Immature natural killer cell (primary cell): ENCODE results near the gene BEST1. TPM values are rescaled to one million over a fixed set of nuclear protein-coding genes. Genes with fewer than 3 reads are reported as not detected.

Source experiments
- DNase-seq, 3 donors: peaks; one replicate each; pipeline ENCODE4 v3.0.0; 2022; ENCODE audit warnings: mixed read lengths in 1 of 3
- H3K27ac Mint-ChIP-seq, 6 donors: one replicate each; pipeline ENCODE4 v1.8.0; 2020; ENCODE audit warnings: mixed read lengths in 6 of 6, mild to moderate bottlenecking in 5 of 6, inconsistent platforms in 4 of 6, moderate library complexity in 3 of 6
- H3K27me3 Mint-ChIP-seq, 3 donors: one replicate each; pipeline ENCODE4 v1.8.0; 2020 to 2021; ENCODE audit warnings: low read depth in 3 of 3, mild to moderate bottlenecking in 3 of 3, mixed read lengths in 3 of 3, moderate library complexity in 3 of 3, inconsistent platforms in 1 of 3
- H3K36me3 Mint-ChIP-seq, 3 donors: one replicate each; pipeline ENCODE4 v1.8.0; 2020; ENCODE audit warnings: mixed read lengths in 3 of 3, inconsistent platforms in 2 of 3, mild to moderate bottlenecking in 2 of 3
- H3K4me1 Mint-ChIP-seq, 2 donors: one replicate each; pipeline ENCODE4 v1.8.0; 2020; ENCODE audit warnings: inconsistent platforms in 2 of 2, mild to moderate bottlenecking in 2 of 2, mixed read lengths in 2 of 2, moderate library complexity in 1 of 2
- H3K4me3 Mint-ChIP-seq, 5 donors: one replicate each; pipeline ENCODE4 v1.8.0; 2020; ENCODE audit warnings: mild to moderate bottlenecking in 5 of 5, mixed read lengths in 5 of 5, inconsistent platforms in 3 of 5, moderate library complexity in 3 of 5
- H3K9me3 Mint-ChIP-seq, 6 donors: one replicate each; pipeline ENCODE4 v1.8.0; 2020; ENCODE audit warnings: mild to moderate bottlenecking in 6 of 6, mixed read lengths in 6 of 6, inconsistent platforms in 4 of 6, moderate library complexity in 3 of 6
- polyA plus RNA-seq, 3 donors: library from polyadenylated mRNA; unstranded; fragments of 300-500 nt; fragmentation: Illumina TruSeq; gene quantifications; one replicate each; pipeline ENCODE4 v1.2.3, GENCODE V29; 2021

Gene BEST1
- polyA plus RNA-seq, 3 donors from 2014 or later: 0.64 to 1.1 (median 1.0) TPM

DNA sequence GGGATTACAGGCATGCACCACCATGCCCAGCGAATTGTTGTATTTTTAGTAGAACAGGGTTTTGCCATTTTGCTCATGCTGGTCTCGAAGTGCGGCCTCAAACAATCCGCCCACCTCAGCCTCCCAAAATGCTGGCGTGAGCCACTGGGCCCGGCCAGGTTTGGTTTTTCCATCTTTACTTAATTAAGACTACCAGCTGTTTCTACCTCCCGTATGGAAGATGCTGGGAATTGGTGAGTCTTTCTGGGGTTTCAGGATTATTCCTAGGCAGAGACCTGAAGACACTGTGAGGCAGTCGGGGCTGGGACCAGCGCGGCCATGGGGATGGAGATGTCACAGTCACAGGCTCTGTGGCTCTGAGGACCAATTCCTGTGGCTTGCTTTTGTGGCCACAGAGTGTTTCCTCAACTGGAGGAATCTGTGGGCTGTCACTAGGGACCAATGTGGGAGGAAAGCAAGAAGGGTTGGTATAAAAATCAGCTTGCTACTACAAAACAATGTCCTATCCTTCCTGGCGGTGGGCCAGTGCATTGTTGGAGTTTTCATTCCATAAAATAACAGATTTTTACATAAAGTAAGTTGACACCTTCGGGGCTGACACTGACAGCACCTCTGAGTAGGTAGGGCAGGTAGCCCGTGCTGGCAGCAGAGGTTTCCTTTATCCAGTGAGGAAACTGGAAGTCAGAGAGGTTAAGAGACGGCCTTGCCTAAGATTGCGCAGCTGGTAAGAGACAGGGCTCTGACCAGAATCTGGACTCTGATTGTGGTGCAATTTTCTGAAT is 25.7 kb downstream of the BEST1 start:
- Mint-ChIP-seq H3K9me3 (no peaks in the 10 kb centered on the region), H3K27me3 (peaks cover 0 to 6% (median 4%) of the 10 kb centered on the region in 3 donors), H3K36me3 (no peaks in the 10 kb centered on the region), H3K4me3 (no peak overlapping the region), H3K27ac (peak overlapping the region in 2 of 6 donors; percentile 9 to 30), H3K4me1 (no peaks in the 10 kb centered on the region)
- DNase-seq: no peak

DNA sequence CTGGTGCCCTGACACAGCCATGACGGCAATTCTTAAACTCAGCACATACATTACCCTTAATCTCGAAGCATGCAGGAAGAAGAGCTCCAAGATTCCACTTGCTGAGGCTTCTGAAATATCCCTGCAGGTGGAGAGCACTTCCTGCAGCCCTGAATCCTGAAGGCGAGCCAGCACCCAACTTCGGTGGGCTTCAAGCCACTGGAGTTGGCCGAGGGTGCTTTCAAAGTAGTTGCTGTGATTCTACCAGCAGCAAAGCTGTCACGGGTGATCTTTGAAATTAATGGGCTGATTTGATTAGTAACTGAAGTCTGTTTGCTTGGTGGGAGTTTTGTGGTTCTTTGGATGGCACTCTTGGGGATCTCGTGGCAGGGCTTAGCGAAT is 26.3 kb downstream of the BEST1 start:
- Mint-ChIP-seq H3K9me3 (no peaks in the 10 kb centered on the region), H3K27ac (peak overlapping the region in 2 of 6 donors; percentile 18 to 30), H3K4me1 (no peaks in the 10 kb centered on the region), H3K4me3 (no peak overlapping the region), H3K36me3 (no peaks in the 10 kb centered on the region), H3K27me3 (peaks cover 0 to 4% (median 4%) of the 10 kb centered on the region in 3 donors)
- DNase-seq: no peak

DNA sequence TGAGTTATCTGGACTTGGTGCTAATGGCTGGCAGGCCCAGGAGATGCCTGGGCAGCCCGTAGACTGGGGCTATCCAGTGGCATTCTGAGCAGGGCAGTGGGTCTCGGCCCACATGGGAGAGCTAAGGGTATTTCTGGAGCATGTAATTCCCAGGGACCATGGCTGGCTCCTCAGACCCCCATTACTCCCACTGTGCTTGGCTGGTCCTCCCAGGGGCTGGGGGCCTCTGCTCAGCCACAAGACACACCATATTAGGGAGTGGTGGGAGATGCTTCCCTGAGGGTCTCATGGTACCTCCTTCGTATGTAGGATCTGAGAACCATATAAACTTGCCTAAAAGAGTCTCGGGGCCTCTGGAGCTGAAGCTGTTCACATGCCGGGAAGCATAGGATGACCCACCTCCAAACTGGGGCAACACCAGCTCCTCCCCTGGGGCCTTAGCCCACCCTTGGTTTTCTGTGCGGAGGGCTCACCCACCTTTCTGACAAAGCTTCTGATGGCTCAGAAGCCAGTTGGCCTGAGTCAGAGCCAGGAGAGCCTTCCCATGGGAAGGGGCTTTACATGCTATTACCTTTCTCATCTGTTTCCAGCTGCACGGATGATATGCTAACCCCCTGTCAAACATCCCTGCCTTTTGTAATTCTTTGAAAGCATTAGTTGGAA is 26.8 kb downstream of the BEST1 start:
- no peak for DNase-seq
- Mint-ChIP-seq H3K4me1 (no peaks in the 10 kb centered on the region), H3K27me3 (peaks cover 0 to 4% (median 4%) of the 10 kb centered on the region in 3 donors), H3K27ac (peak overlapping the region in 1 of 6 donors; percentile 18), H3K4me3 (no peak overlapping the region), H3K9me3 (no peaks in the 10 kb centered on the region), H3K36me3 (no peaks in the 10 kb centered on the region)

DNA sequence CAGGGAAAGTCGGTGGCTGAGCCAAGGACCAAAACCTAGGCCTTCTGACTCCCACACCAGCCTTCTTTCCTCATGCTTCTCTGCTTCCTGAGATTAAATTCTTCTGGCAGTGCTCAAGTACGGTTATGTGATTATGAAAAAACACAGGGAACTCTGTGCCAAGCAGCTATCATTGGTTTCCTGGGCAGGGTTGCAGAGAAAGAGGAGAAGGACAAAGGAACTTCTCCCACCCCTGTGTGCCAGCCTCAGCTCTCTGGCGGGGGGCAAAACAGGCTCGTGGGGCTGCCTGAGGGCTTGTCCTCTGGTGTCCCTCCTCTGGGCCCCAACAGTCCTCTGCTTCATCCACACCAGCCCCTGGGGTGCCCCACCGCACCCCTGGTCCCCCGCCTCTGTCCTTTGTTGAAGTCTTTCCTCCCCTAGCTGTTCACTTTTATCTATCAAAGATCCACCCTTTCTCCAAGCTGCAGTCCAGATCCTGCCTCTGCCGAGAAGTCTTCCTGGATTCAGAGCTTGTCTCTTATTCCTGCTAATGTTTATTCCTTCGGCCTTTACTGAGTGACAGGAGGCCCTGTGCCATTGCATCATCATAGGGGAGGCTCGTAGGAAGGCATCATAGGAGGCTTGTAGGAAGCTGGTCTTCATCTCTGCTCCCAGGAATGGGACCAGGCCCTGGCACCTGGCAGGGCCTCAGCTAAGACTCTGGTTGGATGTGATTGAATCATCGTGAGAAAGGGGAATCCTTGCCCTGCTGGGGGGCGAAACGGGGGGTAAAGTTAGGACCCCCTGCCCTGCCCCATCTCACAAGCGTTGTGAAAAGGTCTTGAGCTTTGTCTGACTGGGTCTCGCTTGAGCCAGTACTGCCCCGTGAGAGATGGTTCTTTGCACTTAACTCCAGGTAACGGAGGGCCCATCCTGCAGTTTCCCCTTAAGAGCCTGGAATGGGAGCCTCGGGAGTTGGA is 28.8 kb downstream of the BEST1 start:
- Mint-ChIP-seq H3K27me3 (peaks cover 1 to 4% (median 2%) of the 10 kb centered on the region in 3 donors), H3K27ac (peak overlapping the region in 3 of 6 donors; percentile 18 to 66 (median 59)), H3K9me3 (peaks cover 0 to 2% (median 0%) of the 10 kb centered on the region in 6 donors), H3K4me1 (no peaks in the 10 kb centered on the region), H3K36me3 (peaks cover 0 to 3% (median 0%) of the 10 kb centered on the region in 3 donors), H3K4me3 (no peak overlapping the region)
- no peak for DNase-seq

DNA sequence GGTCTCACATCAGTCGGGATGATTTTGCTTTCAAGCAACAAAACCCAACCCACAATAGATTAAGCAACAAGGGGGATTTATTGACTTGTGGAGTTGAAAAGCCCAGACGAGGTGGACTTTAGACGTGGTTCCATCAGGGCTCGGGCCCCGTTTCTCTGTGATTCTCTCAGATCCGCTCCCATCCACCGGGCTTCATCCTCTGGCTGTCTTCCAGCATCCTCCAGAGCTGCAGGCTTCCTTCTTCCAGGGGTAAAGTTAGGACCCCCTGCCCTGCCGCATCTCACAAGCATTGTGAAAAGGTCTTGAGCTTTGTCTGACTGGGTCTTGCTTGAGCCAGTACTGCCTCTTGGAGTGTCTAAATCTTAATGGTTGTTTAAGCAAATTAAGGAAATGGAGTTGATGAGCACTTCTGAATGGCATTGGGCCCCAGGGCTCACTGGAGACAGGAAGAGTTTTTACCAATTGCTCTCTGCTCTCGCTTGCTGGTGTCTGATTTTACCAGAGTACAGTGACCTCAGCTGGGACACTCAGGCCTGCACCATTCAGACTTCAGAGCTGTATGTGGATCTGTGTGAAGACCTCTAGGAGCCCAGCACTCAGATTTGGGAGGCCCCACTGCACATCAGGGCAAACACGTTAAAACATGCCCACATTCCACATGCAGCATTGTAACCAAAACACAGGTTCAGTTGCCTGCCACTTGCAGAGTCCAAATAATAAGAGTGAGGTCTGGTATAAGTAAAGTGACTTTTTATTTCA is 30.8 kb downstream of the BEST1 start:
- H3K27ac Mint-ChIP-seq: peak overlapping the region in 1 of 6 donors; percentile 70

GRCh38 chr11:61983419-61983818 is 33.3 kb downstream of the BEST1 start:
- H3K4me3 Mint-ChIP-seq: no peak overlapping the region
- H3K4me1 Mint-ChIP-seq: no peaks in the 10 kb centered on the region
- H3K9me3 Mint-ChIP-seq: peaks cover 0 to 13% (median 8%) of the 10 kb centered on the region in 6 donors
- no peak for DNase-seq
- H3K27me3 Mint-ChIP-seq: peaks cover 1 to 10% (median 8%) of the 10 kb centered on the region in 3 donors
- peaks cover 0 to 22% (median 4%) of the 10 kb centered on the region in 3 donors for H3K36me3 Mint-ChIP-seq
- no peak overlapping the region for H3K27ac Mint-ChIP-seq

More for the DNA sequence above, 30.8 kb downstream of the BEST1 start:
- peaks cover 1 to 6% (median 2%) of the 10 kb centered on the region in 3 donors for H3K27me3 Mint-ChIP-seq
- no peak overlapping the region for H3K4me3 Mint-ChIP-seq
- no peaks in the 10 kb centered on the region for H3K4me1 Mint-ChIP-seq
- H3K36me3 Mint-ChIP-seq: peaks cover 0 to 7% (median 0%) of the 10 kb centered on the region in 3 donors
- H3K9me3 Mint-ChIP-seq: peaks cover 0 to 5% (median 0%) of the 10 kb centered on the region in 6 donors
- DNase-seq: no peak

DNA sequence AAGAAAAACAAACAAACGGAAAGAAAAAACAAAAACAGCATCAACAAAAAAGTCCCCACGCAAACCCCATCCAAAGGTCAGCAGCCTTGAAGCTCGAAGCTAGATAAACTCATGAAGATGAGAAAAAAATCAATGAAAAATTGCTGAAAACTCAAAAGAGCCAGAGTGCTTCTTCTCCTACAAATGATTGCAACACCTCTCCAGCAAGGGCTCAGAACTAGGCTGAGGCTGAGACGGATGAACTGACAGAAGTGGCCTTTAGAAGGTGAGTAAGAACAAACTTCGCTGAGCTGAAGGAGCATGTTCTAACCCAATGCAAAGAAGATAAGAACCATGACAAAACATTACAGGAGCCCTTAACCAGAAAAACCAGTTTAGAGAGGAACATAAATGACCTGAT is 35.7 kb downstream of the BEST1 start:
- Mint-ChIP-seq H3K36me3 (peaks cover 0 to 22% (median 4%) of the 10 kb centered on the region in 3 donors), H3K27me3 (peaks cover 1 to 16% (median 11%) of the 10 kb centered on the region in 3 donors), H3K27ac (no peak overlapping the region), H3K4me1 (no peaks in the 10 kb centered on the region), H3K9me3 (peaks cover 0 to 19% (median 8%) of the 10 kb centered on the region in 6 donors), H3K4me3 (no peak overlapping the region)
- DNase-seq: no peak

DNA sequence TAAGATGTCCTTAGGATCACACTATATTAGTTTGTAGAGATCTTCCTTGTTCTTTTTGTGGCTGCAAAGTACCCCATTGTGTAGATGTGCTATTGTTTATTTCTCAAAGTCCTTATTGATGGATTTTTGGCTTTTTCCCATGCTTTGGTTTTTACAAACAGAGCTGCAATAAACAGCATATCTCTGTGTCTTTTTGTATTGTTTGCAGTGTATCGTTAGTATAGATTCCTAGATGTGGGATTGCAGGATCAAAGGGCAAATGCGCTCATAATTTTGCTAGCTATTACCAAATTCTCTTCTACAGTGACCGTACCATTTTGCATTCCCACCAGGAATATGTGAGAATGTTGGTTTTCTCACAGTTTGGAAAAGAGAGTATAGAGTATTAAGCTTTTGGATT is 44.8 kb downstream of the BEST1 start:
- Mint-ChIP-seq H3K9me3 (peaks cover 0 to 9% (median 6%) of the 10 kb centered on the region in 6 donors), H3K27ac (no peak overlapping the region), H3K4me1 (no peaks in the 10 kb centered on the region), H3K27me3 (peaks cover 0 to 3% (median 2%) of the 10 kb centered on the region in 3 donors), H3K4me3 (no peak overlapping the region), H3K36me3 (peaks cover 7 to 14% (median 13%) of the 10 kb centered on the region in 3 donors)
- no peak for DNase-seq

DNA sequence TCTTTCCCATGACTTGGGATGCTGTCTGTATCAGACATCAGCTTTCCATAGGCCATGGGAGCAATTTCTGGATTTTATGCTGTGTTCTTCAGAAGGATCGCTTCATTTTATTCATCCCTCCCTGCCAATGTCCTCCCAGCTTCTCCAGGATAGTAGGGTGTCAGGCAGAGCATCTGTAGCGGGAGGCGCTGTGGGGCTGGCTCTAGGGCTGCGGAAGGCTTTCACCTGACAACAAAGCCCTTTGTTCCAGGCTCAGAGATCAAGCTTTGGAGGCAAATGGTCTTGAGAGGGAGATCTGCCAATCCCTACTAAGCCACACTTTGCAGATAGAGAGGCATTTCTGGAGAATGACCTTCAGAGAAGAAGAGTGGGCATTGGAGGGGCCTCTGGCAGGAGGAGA is 46.8 kb downstream of the BEST1 start:
- Mint-ChIP-seq H3K27ac (no peak overlapping the region), H3K9me3 (peaks cover 0 to 9% (median 7%) of the 10 kb centered on the region in 6 donors), H3K4me3 (no peak overlapping the region), H3K4me1 (no peaks in the 10 kb centered on the region), H3K27me3 (peaks cover 0 to 3% (median 2%) of the 10 kb centered on the region in 3 donors), H3K36me3 (peaks cover 7 to 14% (median 13%) of the 10 kb centered on the region in 3 donors)
- no peak for DNase-seq

- Mint-ChIP-seq H3K4me3 (no peak overlapping the region), H3K4me1 (no peaks in the 10 kb centered on the region), H3K27me3 (peaks cover 0 to 3% (median 2%) of the 10 kb centered on the region in 3 donors), H3K27ac (peak overlapping the region in 2 of 6 donors; percentile 50 to 80), H3K9me3 (peaks cover 0 to 9% (median 7%) of the 10 kb centered on the region in 6 donors), H3K36me3 (peaks cover 7 to 14% (median 13%) of the 10 kb centered on the region in 3 donors)
- DNase-seq: no peak
Observed at GRCh38 chr11:61999141-61999975, 49.2 kb downstream of the BEST1 start.

GRCh38 chr11:62000539-62001446 is 50.6 kb downstream of the BEST1 start:
- H3K36me3 Mint-ChIP-seq: peaks cover 7 to 14% (median 13%) of the 10 kb centered on the region in 3 donors
- H3K9me3 Mint-ChIP-seq: peaks cover 0 to 9% (median 7%) of the 10 kb centered on the region in 6 donors
- H3K4me3 Mint-ChIP-seq: no peak overlapping the region
- no peak overlapping the region for H3K27ac Mint-ChIP-seq
- no peaks in the 10 kb centered on the region for H3K4me1 Mint-ChIP-seq
- DNase-seq: no peak
- H3K27me3 Mint-ChIP-seq: peaks cover 0 to 3% (median 2%) of the 10 kb centered on the region in 3 donors
